ENCODE measurements around the gene DAP3. TPM values are rescaled to one million over a fixed set of nuclear protein-coding genes. Genes with fewer than 3 reads are reported as not detected.
"Not testable (repeated sequence)": the region's sequence is repeated elsewhere in the genome, so short reads cannot be mapped to it uniquely, and the experiment has no call there.

The DAP3 gene
- total RNA-seq, 1 donor from 2014 or later = 144 TPM

DNA sequence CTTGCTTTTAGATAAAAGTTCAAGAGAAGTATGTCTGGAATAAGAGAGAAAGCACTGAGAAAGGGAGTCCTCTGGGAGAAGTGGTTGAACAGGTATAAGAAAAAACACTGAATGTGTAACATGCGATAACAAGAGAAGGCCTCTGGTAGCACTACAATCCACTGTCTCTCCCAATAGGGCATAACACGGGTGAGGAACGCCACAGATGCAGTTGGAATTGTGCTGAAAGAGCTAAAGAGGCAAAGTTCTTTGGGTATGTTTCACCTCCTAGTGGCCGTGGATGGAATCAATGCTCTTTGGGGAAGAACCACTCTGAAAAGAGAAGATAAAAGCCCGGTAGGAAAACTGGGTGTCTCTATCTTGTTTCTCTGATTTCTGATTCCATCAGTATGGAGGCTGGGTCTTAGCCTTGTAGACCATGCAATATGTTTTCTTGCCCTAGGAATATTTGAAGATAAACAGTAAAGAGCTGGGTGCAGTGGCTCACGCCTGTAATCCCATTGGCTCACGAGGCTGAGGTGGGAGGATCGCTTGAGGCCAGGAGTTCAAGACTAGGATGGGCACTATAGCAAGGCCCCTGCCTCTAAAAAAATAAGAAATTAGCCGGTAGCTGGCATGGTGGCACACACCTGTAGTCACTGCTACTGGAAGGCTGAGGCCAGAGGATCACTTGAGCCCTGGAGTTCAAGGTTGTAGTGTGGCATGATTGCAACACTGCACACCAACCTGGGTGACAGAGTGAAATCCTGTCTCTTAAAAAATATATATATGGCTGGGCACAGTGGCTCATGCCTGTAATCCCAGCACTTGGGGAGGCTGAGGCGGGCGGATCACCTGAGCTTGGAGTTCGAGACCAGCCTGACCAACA is 40.4 kb downstream of the DAP3 start:
- no peak overlapping the region for H3K27ac Mint-ChIP-seq
- peak; percentile 37 for ATAC-seq (ENCODE audit: low read depth)
- no peak overlapping the region for H3K4me3 Mint-ChIP-seq
- ChIA-PET POLR2A (interaction anchor here (0.7 kb wide), 1 partner anchor 12 kb away, joined by 9 read pairs; no protein-coding TSS in a partner anchor), CTCF (interaction anchor here (0.9 to 1.2 kb wide), 7 partner anchors 9 to 479 kb away, joined by 3 to 4 read pairs (median 3); no protein-coding TSS in a partner anchor)
- no peaks in the 10 kb centered on the region for H3K4me1 Mint-ChIP-seq
- peaks cover 56% of the 10 kb centered on the region for H3K36me3 Mint-ChIP-seq (ENCODE audit: low read depth)
- intact Hi-C loops (cut with micrococcal nuclease) = no loop called here
- DNase-seq = no peak
- TF ChIP-seq, protein P1, sequence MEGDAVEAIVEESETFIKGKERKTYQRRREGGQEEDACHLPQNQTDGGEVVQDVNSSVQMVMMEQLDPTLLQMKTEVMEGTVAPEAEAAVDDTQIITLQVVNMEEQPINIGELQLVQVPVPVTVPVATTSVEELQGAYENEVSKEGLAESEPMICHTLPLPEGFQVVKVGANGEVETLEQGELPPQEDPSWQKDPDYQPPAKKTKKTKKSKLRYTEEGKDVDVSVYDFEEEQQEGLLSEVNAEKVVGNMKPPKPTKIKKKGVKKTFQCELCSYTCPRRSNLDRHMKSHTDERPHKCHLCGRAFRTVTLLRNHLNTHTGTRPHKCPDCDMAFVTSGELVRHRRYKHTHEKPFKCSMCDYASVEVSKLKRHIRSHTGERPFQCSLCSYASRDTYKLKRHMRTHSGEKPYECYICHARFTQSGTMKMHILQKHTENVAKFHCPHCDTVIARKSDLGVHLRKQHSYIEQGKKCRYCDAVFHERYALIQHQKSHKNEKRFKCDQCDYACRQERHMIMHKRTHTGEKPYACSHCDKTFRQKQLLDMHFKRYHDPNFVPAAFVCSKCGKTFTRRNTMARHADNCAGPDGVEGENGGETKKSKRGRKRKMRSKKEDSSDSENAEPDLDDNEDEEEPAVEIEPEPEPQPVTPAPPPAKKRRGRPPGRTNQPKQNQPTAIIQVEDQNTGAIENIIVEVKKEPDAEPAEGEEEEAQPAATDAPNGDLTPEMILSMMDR (IDR thresholded peaks at IDR 0.05) = no peak
- H3K27me3 Mint-ChIP-seq = no peaks in the 10 kb centered on the region
- H3K9me3 Mint-ChIP-seq = no peaks in the 10 kb centered on the region

DNA sequence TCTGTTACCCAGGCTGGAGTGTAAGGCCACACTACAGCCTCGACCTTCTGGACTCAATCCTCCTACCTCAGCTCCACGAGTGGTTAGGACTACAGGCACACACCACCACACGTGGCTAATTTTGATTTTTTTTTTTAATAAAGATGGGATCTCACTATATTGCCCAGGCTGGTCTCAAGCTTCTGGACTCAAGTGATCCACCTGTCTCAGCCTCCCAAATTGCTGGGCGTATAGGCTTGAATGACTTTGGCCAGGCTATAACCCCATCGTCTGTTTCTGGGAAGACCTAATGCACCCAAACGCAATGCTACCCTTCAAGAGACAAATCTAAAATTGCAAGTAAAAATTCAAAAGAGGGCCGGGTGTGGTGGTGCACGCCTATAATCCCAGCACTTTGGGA is 52.1 kb downstream of the DAP3 start:
- intact Hi-C loops (cut with micrococcal nuclease) = no loop called here
- Mint-ChIP-seq H3K4me1 (peaks cover 6% of the 10 kb centered on the region), H3K9me3 (no peaks in the 10 kb centered on the region), H3K27me3 (no peaks in the 10 kb centered on the region), H3K36me3 (ENCODE audit: low read depth) (peaks cover 31% of the 10 kb centered on the region), H3K27ac (no peak overlapping the region), H3K4me3 (no peak overlapping the region)
- TF ChIP-seq, protein P1 (IDR thresholded peaks at IDR 0.05) = no peak
- POLR2A ChIA-PET = interaction anchor here (0.9 kb wide), 1 partner anchor 15 kb away, joined by 4 read pairs; no protein-coding TSS in a partner anchor
- ATAC-seq (ENCODE audit: low read depth) = no peak
- CTCF ChIA-PET = no interaction called here
- no peak for DNase-seq

DNA sequence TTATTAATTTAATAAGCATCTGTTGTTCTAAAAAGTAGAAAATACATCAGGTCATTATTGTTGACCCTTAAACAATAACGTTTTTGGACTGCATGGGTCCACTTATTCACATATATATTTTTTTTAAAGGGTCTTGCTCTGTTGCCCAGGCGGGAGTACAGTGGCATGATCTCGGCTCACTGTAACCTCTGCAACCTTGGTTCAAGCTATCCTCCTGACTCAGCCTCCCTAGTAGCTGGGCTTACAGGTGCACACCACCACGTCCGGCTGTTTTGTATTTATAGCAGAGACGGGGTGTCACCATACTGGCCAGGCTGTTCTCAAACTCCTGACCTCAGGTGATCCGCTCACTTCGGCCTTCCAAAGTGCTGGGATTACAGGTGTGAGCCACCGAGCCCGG is 53.0 kb downstream of the DAP3 start:
- Mint-ChIP-seq H3K27me3 (no peaks in the 10 kb centered on the region), H3K9me3 (no peaks in the 10 kb centered on the region), H3K4me3 (no peak overlapping the region), H3K27ac (no peak overlapping the region), H3K36me3 (ENCODE audit: low read depth) (peaks cover 23% of the 10 kb centered on the region), H3K4me1 (peaks cover 6% of the 10 kb centered on the region)
- intact Hi-C loops (cut with micrococcal nuclease) = no loop called here
- ATAC-seq (ENCODE audit: low read depth) (no peak), DNase-seq (no peak)
- POLR2A ChIA-PET = interaction anchor here (0.6 to 0.9 kb wide), 2 partner anchors 16 to 133 kb away, joined by 4 to 8 read pairs; no protein-coding TSS in a partner anchor
- CTCF ChIA-PET = no interaction called here
- TF ChIP-seq, protein P1 (IDR thresholded peaks at IDR 0.05) = no peak

DNA sequence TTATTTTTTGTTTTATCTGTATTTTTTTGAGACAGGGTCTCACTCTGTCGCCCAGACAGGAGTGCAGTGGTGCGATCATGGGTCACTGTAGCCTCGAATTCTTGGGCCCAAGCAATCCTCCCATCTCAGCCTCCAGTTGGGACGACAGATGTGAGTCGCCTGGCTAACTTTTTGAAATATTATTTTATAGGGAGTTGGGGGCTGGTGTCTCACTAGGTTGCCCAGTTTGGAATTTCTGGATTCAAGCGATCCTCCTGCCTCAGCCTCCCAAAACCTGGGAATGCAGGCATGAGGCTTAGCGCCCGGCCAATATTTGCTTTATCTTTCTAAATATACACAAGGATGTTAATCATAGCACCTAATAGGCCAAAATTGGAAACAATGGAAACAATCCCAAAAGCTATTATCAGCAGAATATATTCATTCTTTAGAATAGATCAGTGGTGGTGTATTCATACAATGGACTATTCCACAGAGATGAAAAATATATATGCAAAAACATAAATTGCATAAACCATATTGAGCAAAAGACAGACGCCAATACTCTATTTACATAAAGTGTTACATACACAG is 55.9 kb downstream of the DAP3 start:
- H3K4me1 Mint-ChIP-seq = peaks cover 6% of the 10 kb centered on the region
- peak overlapping the region; percentile 90 for H3K27ac Mint-ChIP-seq
- no peaks in the 10 kb centered on the region for H3K27me3 Mint-ChIP-seq
- POLR2A ChIA-PET = interaction anchor here (0.5 to 1.0 kb wide), 7 partner anchors 10 to 1473 kb away, joined by 3 to 8 read pairs (median 4); partner anchors contain the start of genes MSTO1 and SYT11
- no peaks in the 10 kb centered on the region for H3K9me3 Mint-ChIP-seq
- no peak for DNase-seq
- CTCF ChIA-PET = interaction anchor here (0.8 kb wide), 1 partner anchor 16 kb away, joined by 3 read pairs; no protein-coding TSS in a partner anchor
- no peak for ATAC-seq (ENCODE audit: low read depth)
- TF ChIP-seq, protein P1 (IDR thresholded peaks at IDR 0.05) = no peak
- intact Hi-C loops (cut with micrococcal nuclease) = loop anchor here (2.0 kb wide), 2 partner anchors 56 to 112 kb away; partner anchors contain the start of genes DAP3, GON4L and YY1AP1
- H3K4me3 Mint-ChIP-seq = peak overlapping the region; percentile 94
- peaks cover 19% of the 10 kb centered on the region for H3K36me3 Mint-ChIP-seq (ENCODE audit: low read depth)

DNA sequence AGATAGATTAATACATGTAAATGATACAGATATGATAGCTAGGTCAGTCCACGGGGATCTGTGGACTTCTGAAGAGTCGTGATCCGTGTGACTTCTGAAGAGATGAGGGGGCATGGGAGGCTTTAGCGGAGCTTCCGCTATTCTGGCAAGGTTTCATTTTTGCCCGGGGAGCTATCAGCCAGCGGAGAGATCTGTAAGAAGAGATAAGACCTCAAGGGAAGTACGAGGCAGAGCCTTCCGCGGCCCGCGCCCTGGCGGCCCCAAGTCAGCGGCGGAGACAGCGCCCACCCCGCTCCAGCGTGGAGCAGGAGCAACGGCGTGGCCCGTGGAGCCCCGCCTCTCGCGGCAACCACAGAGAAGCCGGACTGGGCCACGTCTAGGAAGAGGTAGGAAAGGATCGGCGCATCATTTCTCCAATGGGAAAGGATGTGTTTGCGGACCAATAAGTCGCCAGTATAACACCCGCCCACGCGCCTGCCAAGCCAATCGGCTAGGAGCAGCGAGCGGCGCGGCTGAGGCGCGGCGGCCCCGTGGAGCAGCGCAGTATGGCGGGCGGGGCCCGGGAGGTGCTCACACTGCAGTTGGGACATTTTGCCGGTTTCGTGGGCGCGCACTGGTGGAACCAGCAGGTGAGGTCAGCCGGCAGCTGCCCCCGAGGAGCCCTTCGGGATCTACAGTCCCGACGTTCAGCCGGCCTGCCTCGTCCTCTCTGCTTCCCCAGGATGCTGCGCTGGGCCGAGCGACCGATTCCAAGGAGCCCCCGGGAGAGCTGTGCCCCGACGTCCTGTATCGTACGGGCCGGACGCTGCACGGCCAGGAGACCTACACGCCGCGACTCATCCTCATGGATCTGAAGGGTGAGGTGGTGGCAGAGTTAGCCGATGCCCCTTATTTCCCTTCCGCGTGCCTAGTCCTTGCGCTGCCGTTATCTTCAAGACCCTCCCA is 56.7 kb downstream of the DAP3 start:
- ATAC-seq (ENCODE audit: low read depth) (peak; percentile 93), DNase-seq (peak; percentile 77)
- H3K9me3 Mint-ChIP-seq, H3K4me1 Mint-ChIP-seq, H3K27me3 Mint-ChIP-seq: not testable (repeated sequence)
- intact Hi-C loops (cut with micrococcal nuclease) = loop anchor here (2.0 kb wide), 2 partner anchors 57 to 111 kb away; partner anchors contain the start of genes DAP3, GON4L and YY1AP1
- ChIA-PET POLR2A (interaction anchor here (0.5 to 1.0 kb wide), 8 partner anchors 9 to 1474 kb away, joined by 3 to 8 read pairs (median 4); partner anchors contain the start of genes MSTO1, RIT1 and SYT11), CTCF (interaction anchor here (0.8 kb wide), 1 partner anchor 16 kb away, joined by 3 read pairs; no protein-coding TSS in a partner anchor)
- peak overlapping the region; percentile 94 for H3K4me3 Mint-ChIP-seq
- H3K36me3 Mint-ChIP-seq (ENCODE audit: low read depth) = peaks cover 22% of the 10 kb centered on the region
- peak overlapping the region; percentile 90 for H3K27ac Mint-ChIP-seq

DNA sequence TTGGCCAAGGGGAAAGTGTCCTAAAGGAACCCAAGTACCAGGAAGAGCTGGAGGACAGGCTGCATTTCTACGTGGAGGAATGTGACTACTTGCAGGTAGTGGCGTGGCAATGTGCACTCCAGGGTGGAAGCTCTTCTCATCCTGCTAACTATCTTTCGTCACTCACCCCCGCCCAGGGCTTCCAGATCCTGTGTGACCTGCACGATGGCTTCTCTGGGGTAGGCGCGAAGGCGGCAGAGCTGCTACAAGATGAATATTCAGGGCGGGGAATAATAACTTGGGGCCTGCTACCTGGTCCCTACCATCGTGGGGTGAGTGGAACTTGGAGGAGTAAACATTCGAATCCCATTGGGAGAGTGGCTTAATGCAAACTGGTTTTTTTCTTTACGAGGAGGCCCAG is 58.7 kb downstream of the DAP3 start:
- H3K27me3 Mint-ChIP-seq; ATAC-seq (ENCODE audit: low read depth); DNase-seq; intact Hi-C loops (cut with micrococcal nuclease); H3K9me3 Mint-ChIP-seq; H3K27ac Mint-ChIP-seq; POLR2A ChIA-PET; H3K4me3 Mint-ChIP-seq; H3K4me1 Mint-ChIP-seq; CTCF ChIA-PET: not testable (repeated sequence)
- H3K36me3 Mint-ChIP-seq (ENCODE audit: low read depth) = peaks cover 38% of the 10 kb centered on the region

DNA sequence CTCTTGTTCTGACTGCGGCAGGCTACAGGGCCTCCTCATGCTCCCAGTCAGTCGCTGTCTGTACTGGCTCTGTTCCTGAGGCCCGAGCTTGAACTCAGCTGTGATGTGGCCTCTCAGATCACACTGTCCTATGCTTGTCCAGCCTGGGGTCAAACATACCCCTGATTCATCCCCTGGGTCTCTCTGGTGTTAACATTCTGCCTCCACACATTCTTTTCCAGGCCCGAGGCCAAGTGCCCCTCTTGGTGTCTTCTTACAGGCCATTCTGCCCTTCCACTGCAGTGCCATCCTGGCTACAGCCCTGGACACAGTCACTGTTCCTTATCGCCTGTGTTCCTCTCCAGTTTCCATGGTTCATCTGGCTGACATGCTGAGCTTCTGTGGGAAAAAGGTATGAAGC is 59.2 kb downstream of the DAP3 start:
- H3K27me3 Mint-ChIP-seq; H3K4me1 Mint-ChIP-seq; H3K9me3 Mint-ChIP-seq; H3K4me3 Mint-ChIP-seq; H3K27ac Mint-ChIP-seq; POLR2A ChIA-PET; intact Hi-C loops (cut with micrococcal nuclease); CTCF ChIA-PET; DNase-seq; ATAC-seq (ENCODE audit: low read depth): not testable (repeated sequence)
- peaks cover 43% of the 10 kb centered on the region for H3K36me3 Mint-ChIP-seq (ENCODE audit: low read depth)
